ENCODE results near the gene DPP10.

- no peak for TF ChIP-seq MAX (IDR thresholded peaks at IDR 0.05)
- TF ChIP-seq CEBPB (IDR thresholded peaks at IDR 0.05): no peak
- no peak for TF ChIP-seq RAD21 (IDR thresholded peaks at IDR 0.05; ENCODE audit: low read depth)
These were observed 748.0 kb downstream of the DPP10 start for GRCh38 chr2:115190459-115190858.

Measured in Ishikawa (cell line).